HG03378 (cell line): ENCODE data around the gene DUSP14.

Experiments
- ATAC-seq: cut with Tn5 transposase; IDR thresholded peaks from one replicate; pipeline ENCODE4 v1.9.1; 2021; ENCODE audit warnings: mild to moderate bottlenecking, moderate library complexity; ENCODE audit not compliant: unreplicated experiment

DUSP14 gene

DNA sequence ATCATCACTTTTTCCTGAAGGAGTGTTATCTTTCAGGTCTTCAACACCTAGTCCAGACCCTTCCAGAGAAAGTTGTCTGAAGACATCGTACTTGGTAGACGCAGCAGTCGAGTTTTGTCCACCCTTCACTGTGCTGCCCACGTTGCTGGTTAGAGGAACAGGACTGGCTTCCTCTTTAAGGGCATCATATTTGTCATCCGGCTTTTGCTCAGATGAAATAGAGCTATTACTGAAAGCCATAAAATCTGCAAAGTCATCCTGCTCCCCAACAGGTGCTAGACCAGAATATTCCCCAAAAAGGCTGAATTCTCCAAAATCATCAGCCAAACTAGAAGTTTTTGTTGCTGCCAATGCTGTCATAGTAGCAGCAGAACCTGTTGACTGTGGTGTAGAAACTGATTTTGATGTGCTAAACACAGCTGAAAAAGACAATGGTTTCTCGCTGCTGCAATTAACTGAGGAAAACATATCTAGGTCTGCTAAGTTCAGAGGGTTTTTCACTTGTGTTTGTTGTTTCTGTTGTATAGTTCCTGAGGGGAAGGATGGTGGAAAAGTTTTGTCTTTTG is 63.8 kb downstream of the DUSP14 start:
- no peak for ATAC-seq

DNA sequence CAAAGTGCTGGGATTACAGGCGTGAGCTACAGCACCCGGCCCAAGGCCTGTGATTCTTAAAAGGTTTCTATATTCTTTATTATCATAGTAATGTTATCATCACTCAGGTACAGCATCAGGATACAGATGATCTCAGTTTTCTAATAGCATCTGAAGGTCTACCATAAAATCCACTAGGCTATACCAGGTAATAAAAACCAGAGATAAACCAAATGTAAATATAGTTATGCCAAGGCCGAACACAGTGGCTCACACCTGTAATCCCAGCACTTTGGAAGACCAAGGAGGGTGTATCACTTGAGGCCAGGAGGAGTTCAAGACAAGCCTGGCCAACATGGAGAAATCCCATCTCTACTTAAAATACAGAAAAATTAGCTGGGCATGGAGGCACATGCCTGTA is 65.7 kb downstream of the DUSP14 start:
- ATAC-seq: no peak

DNA sequence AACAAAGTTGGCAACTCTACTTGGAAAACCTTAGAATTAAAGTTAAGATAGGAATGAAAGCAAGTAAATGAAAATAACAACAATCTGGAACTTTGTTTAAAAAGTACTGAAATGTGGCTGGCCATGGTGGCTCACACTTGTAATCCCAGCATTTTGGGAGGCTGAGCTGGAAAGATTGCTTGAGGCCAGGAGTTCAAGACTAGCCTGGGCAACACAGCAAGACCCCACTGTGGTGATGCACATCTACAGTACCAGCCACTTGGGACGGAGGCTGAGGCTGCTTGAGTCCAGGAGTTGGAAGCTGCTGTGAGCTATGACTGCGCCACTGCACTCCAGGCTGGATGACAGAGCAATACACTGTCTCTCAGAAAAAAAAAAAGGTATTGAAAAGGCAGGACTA is 67.8 kb downstream of the DUSP14 start:
- no peak for ATAC-seq

DNA sequence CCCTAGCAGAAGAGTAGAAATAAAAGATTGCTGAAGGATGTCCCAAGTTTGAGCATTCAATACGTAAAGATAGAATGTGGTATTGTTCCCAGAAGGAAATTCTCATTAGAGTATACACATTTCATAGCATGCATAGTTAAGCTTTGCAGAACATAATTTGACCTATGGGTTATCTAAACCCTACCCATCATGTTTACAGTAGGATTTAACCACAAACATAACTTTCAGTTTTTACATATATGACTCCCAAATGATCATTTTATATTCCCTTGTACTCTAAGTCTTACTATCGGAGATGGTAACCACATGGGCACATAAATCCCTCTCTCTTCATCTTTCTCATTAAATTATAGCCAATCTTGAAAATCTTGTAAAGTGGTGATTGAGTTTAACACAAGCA is 68.6 kb downstream of the DUSP14 start:
- no peak for ATAC-seq

DNA sequence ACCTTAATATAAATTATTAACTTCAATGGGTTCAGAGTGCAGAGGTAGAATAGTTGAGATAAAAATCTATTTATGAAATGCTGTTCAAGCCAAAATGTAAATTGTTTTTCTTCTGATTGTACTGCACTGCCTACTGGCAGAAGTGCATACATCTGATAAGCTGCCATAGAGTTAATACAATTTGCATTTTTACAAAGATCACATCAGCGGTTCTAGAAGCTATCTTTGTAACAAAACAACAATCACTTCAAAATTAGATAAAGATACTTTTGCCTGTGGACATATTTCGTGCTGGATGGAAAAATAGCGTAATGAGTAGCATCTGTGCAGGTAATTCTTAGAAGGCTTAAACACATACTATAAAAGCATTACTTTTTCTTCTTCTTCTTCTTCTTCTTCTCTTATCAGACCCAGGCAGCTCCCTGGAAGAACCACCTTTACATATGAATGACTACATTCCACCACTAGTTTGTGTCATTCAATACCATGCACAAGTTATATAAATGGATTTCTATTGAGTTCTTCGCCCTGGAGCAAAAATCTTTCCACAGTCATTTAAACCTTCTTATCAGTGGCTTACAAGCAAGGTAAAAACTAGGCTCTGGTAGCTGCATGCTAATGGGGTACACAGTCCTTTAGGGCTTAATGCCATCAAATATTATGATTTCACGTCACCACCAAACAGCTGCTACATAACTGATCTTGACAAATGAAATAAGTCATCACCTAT is 72.5 kb downstream of the DUSP14 start:
- no peak for ATAC-seq
